HG03139 (cell line): ENCODE measurements around the gene ATP6V0C.
"Not testable (repeated sequence)": the region's sequence is repeated elsewhere in the genome, so short reads cannot be mapped to it uniquely, and the experiment has no call there.

Source experiments
- ATAC-seq: cut with Tn5 transposase; IDR thresholded peaks from one replicate; pipeline ENCODE4 v1.9.1; 2021; ENCODE audit not compliant: unreplicated experiment

Gene ATP6V0C

DNA sequence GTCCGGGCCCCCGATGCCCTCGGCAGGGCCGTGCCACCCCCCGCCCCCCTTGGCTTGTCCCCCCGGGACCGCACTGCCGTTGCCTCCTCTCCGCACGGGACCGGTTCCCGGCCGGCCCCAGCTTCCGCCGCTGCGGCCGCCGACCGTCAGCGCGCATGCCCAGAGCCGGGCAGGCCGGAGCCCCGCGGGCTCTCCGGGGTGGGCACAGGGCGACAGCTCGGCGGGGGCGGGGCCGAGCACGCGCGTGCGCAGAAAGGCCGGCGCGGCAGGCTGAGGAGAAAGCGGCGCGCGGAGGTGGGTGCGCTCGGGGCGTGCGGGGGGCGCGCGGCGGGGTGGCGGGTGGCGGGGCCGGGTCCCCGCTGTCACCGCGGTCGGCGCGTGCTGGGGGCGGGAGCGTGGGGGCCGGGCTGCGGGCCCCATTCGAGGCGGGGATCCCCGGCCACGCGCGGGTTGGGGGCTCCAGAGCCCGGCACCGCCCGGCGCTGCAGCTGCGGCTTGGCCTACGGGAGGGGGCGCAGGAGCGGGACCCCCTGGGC is 38.8 kb upstream of the ATP6V0C start, which contains the start of gene TBC1D24:
Gene TBC1D24, plus strand, starts transcription at position 251 of the 536 bp plus-strand sequence. CDS start 21,022 bp downstream, outside the sequence.
- ATAC-seq = no peak

- no peak for ATAC-seq
Observed at GRCh38 chr16:2475413-2476344, 38.1 kb upstream of the ATP6V0C start.

GRCh38 chr16:2476345-2476720 is 37.4 kb upstream of the ATP6V0C start:
- ATAC-seq = no peak

DNA sequence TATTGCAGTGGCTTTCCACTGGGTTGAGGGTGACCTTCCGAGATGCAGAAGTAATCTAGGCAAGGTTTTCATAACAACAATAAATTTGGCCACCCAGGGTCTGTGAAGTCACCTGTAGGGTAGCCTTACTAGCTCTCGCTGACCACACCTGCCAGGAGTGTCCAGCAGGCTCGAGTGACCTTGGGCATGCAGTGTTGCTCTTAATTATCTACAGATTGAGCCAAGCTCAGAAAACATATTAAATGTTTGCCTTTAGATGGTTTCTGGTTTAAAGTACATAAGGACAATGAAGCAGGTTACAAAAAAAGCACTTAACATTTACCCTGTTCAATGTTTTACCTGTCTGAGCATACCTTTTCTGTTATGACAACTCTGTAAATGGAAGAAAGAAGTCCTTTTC is 37.0 kb upstream of the ATP6V0C start:
- ATAC-seq = no peak

DNA sequence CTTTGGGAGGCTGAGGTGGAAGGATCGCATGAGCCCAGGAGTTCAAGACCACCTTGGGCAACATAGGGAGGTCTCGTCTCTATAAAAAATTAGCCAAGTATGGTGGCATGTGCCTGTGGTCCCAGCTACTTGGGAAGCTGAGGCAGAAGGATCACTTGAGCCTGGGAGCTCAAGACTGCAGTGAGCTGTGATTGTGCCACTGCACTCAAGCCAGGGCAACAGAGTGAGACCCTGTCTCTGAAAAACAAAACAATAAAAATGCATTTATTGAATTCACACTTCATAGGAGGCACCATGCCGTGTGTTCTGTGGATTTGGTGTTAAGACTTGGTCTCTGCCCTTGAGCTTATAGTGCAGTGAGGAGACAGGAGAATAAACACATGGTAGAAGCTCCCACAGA is 36.4 kb upstream of the ATP6V0C start:
- ATAC-seq = no peak

GRCh38 chr16:2478279-2478678 is 35.5 kb upstream of the ATP6V0C start:
- ATAC-seq = no peak

- ATAC-seq = not testable (repeated sequence)
Observed at GRCh38 chr16:2479996-2480395, 33.8 kb upstream of the ATP6V0C start.

- ATAC-seq = no peak
Observed at GRCh38 chr16:2480948-2481347, 32.8 kb upstream of the ATP6V0C start.

GRCh38 chr16:2481676-2482075 is 32.1 kb upstream of the ATP6V0C start:
- no peak for ATAC-seq

GRCh38 chr16:2482249-2482648 is 31.5 kb upstream of the ATP6V0C start:
- ATAC-seq = no peak

DNA sequence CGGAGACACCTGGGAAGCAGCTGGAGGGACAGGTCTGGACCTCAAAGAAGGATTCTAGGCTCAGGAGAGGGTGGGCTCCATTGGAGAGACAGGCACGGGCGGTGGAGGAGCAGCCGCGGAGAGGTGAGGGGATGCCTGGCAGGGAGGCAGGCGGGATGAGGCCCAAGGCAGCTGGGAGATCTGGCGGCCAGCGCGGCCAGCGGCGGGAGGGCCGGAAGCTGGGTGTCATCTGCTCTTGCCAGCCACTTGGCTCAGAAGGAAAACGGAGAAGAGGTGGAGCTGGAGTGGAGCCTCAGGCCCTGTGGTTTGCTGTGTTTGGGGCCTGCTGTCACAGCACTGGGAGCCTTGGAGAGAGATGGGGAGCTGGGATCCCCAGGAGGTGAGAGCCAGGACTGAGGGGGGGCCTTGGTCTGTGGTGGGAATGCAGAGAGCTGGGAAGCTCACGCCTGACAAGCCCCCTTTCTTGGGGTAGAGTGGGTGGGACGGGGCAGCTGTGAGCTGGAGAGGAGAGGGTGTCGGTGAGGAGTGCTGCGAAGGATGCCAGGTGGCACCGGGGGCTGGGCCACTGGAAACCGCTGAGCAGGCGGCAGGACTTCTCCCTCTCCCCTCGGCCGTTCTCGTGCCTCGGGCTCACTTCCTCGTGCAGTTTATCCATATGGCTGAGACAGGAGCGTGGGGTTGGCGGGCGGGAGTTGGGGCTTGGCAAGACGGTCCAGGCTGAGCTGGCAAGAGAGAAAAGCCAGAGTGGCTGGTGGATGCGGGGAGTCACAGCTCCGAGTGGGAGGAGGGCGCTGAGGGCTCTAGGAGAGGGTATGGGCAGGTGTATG is 30.8 kb upstream of the ATP6V0C start:
- ATAC-seq = no peak

- ATAC-seq = no peak
Observed at GRCh38 chr16:2483939-2484897, 29.5 kb upstream of the ATP6V0C start.

GRCh38 chr16:2484898-2485508 is 28.7 kb upstream of the ATP6V0C start:
- no peak for ATAC-seq

GRCh38 chr16:2485811-2486507 is 27.8 kb upstream of the ATP6V0C start:
- ATAC-seq = no peak

DNA sequence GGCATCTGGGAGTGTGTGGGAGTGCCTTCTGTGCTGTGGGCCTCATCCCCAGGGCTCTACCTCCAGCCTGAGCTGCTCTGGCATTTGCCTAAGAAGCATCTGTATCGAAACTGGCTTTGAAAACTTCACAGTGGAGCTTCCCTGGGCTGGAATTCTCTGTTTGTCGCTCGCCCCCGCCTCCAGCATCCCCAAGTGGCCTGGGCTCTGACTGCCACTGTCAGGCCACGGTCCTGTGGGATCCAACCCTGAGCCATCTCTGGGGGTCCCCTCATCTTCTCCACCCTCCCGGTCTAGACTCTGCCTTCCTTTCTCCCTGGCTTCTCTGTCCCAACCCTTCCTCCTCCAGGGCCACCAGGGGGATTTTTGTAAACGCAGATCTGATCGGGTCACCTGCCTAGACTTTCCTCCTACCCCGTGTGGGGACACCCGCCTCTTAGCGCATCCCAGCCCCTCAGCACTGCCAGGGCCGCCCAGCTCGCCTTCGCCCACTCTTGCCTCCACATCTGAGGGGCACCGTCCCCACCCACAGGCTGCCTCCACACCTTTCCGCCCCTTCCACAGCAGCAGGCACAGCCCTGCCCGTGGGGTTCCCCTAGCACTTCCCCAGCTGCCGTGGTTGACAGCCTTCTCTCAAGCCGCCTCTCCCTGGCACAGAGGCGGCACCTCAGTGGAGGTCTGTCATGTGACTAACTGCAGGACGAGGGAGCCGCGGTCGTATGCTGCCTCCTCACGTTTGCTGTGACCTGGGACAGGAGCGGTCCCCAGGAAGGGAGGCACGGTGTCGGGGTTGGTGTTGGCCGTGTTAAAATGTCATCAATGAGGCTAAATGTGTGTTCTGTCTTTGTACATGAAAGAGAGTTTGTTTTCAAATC is 26.9 kb upstream of the ATP6V0C start:
- no peak for ATAC-seq

DNA sequence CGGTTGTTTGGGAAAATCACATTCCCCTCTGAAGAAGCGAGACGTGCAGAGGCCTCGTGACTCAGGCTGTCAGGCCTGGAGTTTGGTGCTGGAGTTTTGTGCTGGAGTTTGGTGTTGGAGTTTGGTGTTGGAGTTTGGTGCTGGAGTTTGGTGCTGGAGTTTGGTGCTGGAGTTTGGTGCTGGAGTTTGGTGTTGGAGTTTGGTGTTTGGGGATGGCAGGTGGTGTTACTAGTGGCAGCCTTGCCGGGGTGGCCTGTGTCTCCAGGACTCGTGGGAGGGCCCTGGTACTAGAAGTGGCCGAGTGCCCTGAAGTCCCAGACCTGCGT is 26.3 kb upstream of the ATP6V0C start:
- ATAC-seq = no peak

- no peak for ATAC-seq
Observed at GRCh38 chr16:2487903-2488531, 25.7 kb upstream of the ATP6V0C start.

DNA sequence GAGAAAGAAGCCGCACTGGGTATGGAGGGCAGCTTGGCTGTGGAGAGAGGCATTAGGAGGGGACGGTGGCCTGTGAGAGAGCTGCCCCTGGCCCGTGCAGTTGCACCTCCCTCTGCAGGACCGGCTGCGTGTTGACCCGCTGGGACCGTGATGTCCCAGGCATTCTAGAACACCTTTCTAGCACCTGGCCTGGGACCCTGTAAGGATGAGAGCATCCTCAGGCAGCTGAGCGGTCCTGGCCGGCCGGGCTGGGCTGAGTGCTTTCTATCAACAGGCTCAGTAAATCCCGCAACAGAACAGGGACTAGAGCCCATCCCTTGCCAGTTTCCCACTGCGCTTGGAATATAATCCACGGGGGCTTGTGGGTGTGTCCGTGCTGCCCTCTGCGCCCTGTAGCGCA is 24.2 kb upstream of the ATP6V0C start:
- no peak for ATAC-seq
